Measurements from ENCODE around the gene NUCKS1.

NUCKS1 gene

GRCh38 chr1:205714906-205715246 lies 35.1 kb downstream of the NUCKS1 start:
- Histone ChIP-seq H2BK12ac (ENCODE audit: low read length) (no peak overlapping the region), H2AK5ac (ENCODE audit: low read depth, low read length) (no peak overlapping the region), H3K4me2 (ENCODE audit: insufficient read depth, low read length, poor library complexity, severe bottlenecking) (no peak overlapping the region), H3K4me1 (ENCODE audit: control insufficient read depth in 2 of 2, insufficient read depth in 1 of 2, low read depth in 1 of 2, low read length in 2 of 2) (peaks cover 2 to 4% of the 10 kb centered on the region in 2 donors), H3K79me1 (ENCODE audit: low read depth, low read length) (no peaks in the 10 kb centered on the region), H3K4me3 (ENCODE audit: low read length in 2 of 2) (no peak overlapping the region), H4K91ac (ENCODE audit: low read depth, low read length, poor library complexity) (no peak overlapping the region), H3K14ac (ENCODE audit: low read length) (no peak overlapping the region), H3K18ac (ENCODE audit: low read length) (no peak overlapping the region), H3K27me3 (ENCODE audit: control insufficient read depth in 3 of 3, insufficient read depth in 3 of 3, low read depth in 1 of 3, low read length in 3 of 3) (no peaks in the 10 kb centered on the region), H3K23ac (ENCODE audit: low read depth, low read length, poor library complexity) (no peak overlapping the region), H2BK5ac (ENCODE audit: low read length) (no peak overlapping the region), H3K9me3 (replicated peaks in 1 of 2; ENCODE audit: control insufficient read depth in 2 of 2, insufficient read depth in 1 of 2, low read depth in 1 of 2, low read length in 2 of 2) (no peaks in the 10 kb centered on the region), H4K8ac (ENCODE audit: low read depth, low read length) (no peak overlapping the region), H2BK120ac (ENCODE audit: low read depth, low read length) (no peak overlapping the region), H3K4ac (ENCODE audit: low read length) (no peak overlapping the region), H3K27ac (replicated peaks; ENCODE audit: low read length) (no peak overlapping the region), H2BK15ac (ENCODE audit: low read length) (no peak overlapping the region), H3K9ac (ENCODE audit: low read depth, low read length, poor library complexity) (no peak overlapping the region), H2AFZ (ENCODE audit: low read length) (no peak overlapping the region), H3K36me3 (replicated peaks in 1 of 2; ENCODE audit: control insufficient read depth in 2 of 2, insufficient read depth in 2 of 2, low read length in 2 of 2) (peaks cover 19 to 85% of the 10 kb centered on the region in 2 donors)
- WGBS, 2 donors (ENCODE audit: extremely low coverage in 2 of 2, insufficient read length in 2 of 2, insufficient replicate concordance in 1 of 2), result no CpG with 5 or more reads among the region's 4 CpGs
- no peak for DNase-seq (ENCODE audit: low spot score)

- no peaks in the 10 kb centered on the region for H3K9me3 ChIP-seq (replicated peaks in 1 of 2; ENCODE audit: control insufficient read depth in 2 of 2, insufficient read depth in 1 of 2, low read depth in 1 of 2, low read length in 2 of 2)
- H2BK5ac ChIP-seq (ENCODE audit: low read length), result no peak overlapping the region
- H3K4me2 ChIP-seq (ENCODE audit: insufficient read depth, low read length, poor library complexity, severe bottlenecking), result no peak overlapping the region
- H3K4me1 ChIP-seq (ENCODE audit: control insufficient read depth in 2 of 2, insufficient read depth in 1 of 2, low read depth in 1 of 2, low read length in 2 of 2), result peaks cover 2 to 4% of the 10 kb centered on the region in 2 donors
- no peak overlapping the region for H2BK120ac ChIP-seq (ENCODE audit: low read depth, low read length)
- H2BK12ac ChIP-seq (ENCODE audit: low read length), result no peak overlapping the region
- H3K9ac ChIP-seq (ENCODE audit: low read depth, low read length, poor library complexity), result no peak overlapping the region
- no peak overlapping the region for H2AFZ ChIP-seq (ENCODE audit: low read length)
- H2BK15ac ChIP-seq (ENCODE audit: low read length), result no peak overlapping the region
- no peak overlapping the region for H3K23ac ChIP-seq (ENCODE audit: low read depth, low read length, poor library complexity)
- no peak overlapping the region for H2AK5ac ChIP-seq (ENCODE audit: low read depth, low read length)
- H4K8ac ChIP-seq (ENCODE audit: low read depth, low read length), result no peak overlapping the region
- H3K4ac ChIP-seq (ENCODE audit: low read length), result no peak overlapping the region
- DNase-seq (ENCODE audit: low spot score), result no peak
- no peak overlapping the region for H4K91ac ChIP-seq (ENCODE audit: low read depth, low read length, poor library complexity)
- no peak overlapping the region for H3K4me3 ChIP-seq (ENCODE audit: low read length in 2 of 2)
- no CpG with 5 or more reads among the region's 5 CpGs for WGBS, 2 donors (ENCODE audit: extremely low coverage in 2 of 2, insufficient read length in 2 of 2, insufficient replicate concordance in 1 of 2)
- H3K36me3 ChIP-seq (replicated peaks in 1 of 2; ENCODE audit: control insufficient read depth in 2 of 2, insufficient read depth in 2 of 2, low read length in 2 of 2), result peaks cover 16 to 85% of the 10 kb centered on the region in 2 donors
- H3K18ac ChIP-seq (ENCODE audit: low read length), result no peak overlapping the region
- no peak overlapping the region for H3K14ac ChIP-seq (ENCODE audit: low read length)
- H3K79me1 ChIP-seq (ENCODE audit: low read depth, low read length), result no peaks in the 10 kb centered on the region
- H3K27ac ChIP-seq (replicated peaks; ENCODE audit: low read length), result no peak overlapping the region
- H3K27me3 ChIP-seq (ENCODE audit: control insufficient read depth in 3 of 3, insufficient read depth in 3 of 3, low read depth in 1 of 3, low read length in 3 of 3), result no peaks in the 10 kb centered on the region
These were observed 35.6 kb downstream of the NUCKS1 start for GRCh38 chr1:205714190-205714905.

- peak; percentile 77 for DNase-seq (ENCODE audit: low spot score)
- Histone ChIP-seq H3K18ac (ENCODE audit: low read length) (no peak overlapping the region), H3K4me1 (ENCODE audit: control insufficient read depth in 2 of 2, insufficient read depth in 1 of 2, low read depth in 1 of 2, low read length in 2 of 2) (peaks cover 2 to 4% of the 10 kb centered on the region in 2 donors), H3K4ac (ENCODE audit: low read length) (no peak overlapping the region), H3K79me1 (ENCODE audit: low read depth, low read length) (no peaks in the 10 kb centered on the region), H4K8ac (ENCODE audit: low read depth, low read length) (no peak overlapping the region), H3K36me3 (replicated peaks in 1 of 2; ENCODE audit: control insufficient read depth in 2 of 2, insufficient read depth in 2 of 2, low read length in 2 of 2) (peaks cover 9 to 78% of the 10 kb centered on the region in 2 donors), H3K14ac (ENCODE audit: low read length) (no peak overlapping the region), H3K9ac (ENCODE audit: low read depth, low read length, poor library complexity) (no peak overlapping the region), H2BK12ac (ENCODE audit: low read length) (no peak overlapping the region), H2AFZ (ENCODE audit: low read length) (no peak overlapping the region), H2BK120ac (ENCODE audit: low read depth, low read length) (no peak overlapping the region), H3K9me3 (replicated peaks in 1 of 2; ENCODE audit: control insufficient read depth in 2 of 2, insufficient read depth in 1 of 2, low read depth in 1 of 2, low read length in 2 of 2) (no peaks in the 10 kb centered on the region), H3K27ac (replicated peaks; ENCODE audit: low read length) (no peak overlapping the region), H2AK5ac (ENCODE audit: low read depth, low read length) (no peak overlapping the region), H3K27me3 (ENCODE audit: control insufficient read depth in 3 of 3, insufficient read depth in 3 of 3, low read depth in 1 of 3, low read length in 3 of 3) (no peaks in the 10 kb centered on the region), H3K4me3 (ENCODE audit: low read length in 2 of 2) (no peak overlapping the region), H2BK15ac (ENCODE audit: low read length) (no peak overlapping the region), H3K4me2 (ENCODE audit: insufficient read depth, low read length, poor library complexity, severe bottlenecking) (no peak overlapping the region), H3K23ac (ENCODE audit: low read depth, low read length, poor library complexity) (no peak overlapping the region), H4K91ac (ENCODE audit: low read depth, low read length, poor library complexity) (no peak overlapping the region), H2BK5ac (ENCODE audit: low read length) (no peak overlapping the region)
- WGBS, 2 donors (ENCODE audit: extremely low coverage in 2 of 2, insufficient read length in 2 of 2, insufficient replicate concordance in 1 of 2), result no CpG with 5 or more reads among the region's 8 CpGs
These were observed 38.6 kb downstream of the NUCKS1 start for GRCh38 chr1:205711105-205712048.
